ENCODE data around the gene GPR142. TPM values are rescaled to one million over a fixed set of nuclear protein-coding genes. Genes with fewer than 3 reads are reported as not detected.

Gene GPR142
- total RNA-seq, 1 experiment from 2014 or later, result not detected

DNA sequence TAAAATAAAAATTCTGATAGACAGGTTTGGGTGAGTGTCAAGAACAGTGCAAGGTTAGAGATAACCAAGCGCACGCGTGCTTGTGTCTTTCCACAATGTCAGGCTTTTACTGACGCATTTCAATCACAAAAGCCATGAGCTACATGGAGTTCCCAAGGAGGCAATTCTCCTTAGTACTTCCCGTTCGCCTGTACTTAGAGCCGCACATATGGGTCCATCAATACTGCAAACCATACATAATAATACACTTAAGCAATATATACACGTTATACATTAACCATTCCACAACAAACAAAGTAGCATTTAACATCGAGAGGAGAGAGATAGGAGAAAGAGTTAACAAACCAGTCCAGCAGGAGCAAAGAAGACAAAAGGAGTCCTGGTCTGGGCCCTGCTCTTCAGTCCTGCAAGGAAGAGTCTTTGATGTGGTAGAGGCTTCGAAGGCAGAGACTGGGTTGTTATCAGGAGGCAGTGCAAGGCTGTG is 52.7 kb downstream of the GPR142 start:
- H3K4me3 ChIP-seq (ENCODE audit: low read length), result no peak overlapping the region
- no peaks in the 10 kb centered on the region for H3K79me2 ChIP-seq (ENCODE audit: low read length)
- no peaks in the 10 kb centered on the region for H4K20me1 ChIP-seq (ENCODE audit: low read length)
- DNase-seq, result no peak
- POLR2A ChIA-PET (ENCODE audit: unreplicated experiment), result no interaction called here
- no peak overlapping the region for H3K9ac ChIP-seq (ENCODE audit: low read length)
- CTCF ChIA-PET, result no interaction called here
- no peak overlapping the region for H2AFZ ChIP-seq (ENCODE audit: low read length)
- no peak overlapping the region for H3K4me2 ChIP-seq (ENCODE audit: low read length)
- no peaks in the 10 kb centered on the region for H3F3A ChIP-seq (ENCODE audit: low read length, unreplicated experiment)
- H3K9me3 ChIP-seq (ENCODE audit: low read length), result no peaks in the 10 kb centered on the region
- intact Hi-C loops (cut with micrococcal nuclease), result no loop called here
- no peaks in the 10 kb centered on the region for H3K9me2 ChIP-seq (replicated peaks; ENCODE audit: low read length)
- H3K27me3 ChIP-seq (ENCODE audit: low read length), result no peaks in the 10 kb centered on the region
- peaks cover 21% of the 10 kb centered on the region for H3K4me1 ChIP-seq (ENCODE audit: insufficient read depth, low read length)
- BruUV-seq (replicated peaks), result no TSS peak
- ATAC-seq, result no peak
- no peaks in the 10 kb centered on the region for H3K36me3 ChIP-seq (ENCODE audit: low read depth, low read length)
- no peak overlapping the region for H3K27ac ChIP-seq (ENCODE audit: low read length)
- no peak for TF ChIP-seq EZH2 (IDR thresholded peaks at IDR 0.05; ENCODE audit: low read length, unreplicated experiment)
- TF ChIP-seq, protein P1, sequence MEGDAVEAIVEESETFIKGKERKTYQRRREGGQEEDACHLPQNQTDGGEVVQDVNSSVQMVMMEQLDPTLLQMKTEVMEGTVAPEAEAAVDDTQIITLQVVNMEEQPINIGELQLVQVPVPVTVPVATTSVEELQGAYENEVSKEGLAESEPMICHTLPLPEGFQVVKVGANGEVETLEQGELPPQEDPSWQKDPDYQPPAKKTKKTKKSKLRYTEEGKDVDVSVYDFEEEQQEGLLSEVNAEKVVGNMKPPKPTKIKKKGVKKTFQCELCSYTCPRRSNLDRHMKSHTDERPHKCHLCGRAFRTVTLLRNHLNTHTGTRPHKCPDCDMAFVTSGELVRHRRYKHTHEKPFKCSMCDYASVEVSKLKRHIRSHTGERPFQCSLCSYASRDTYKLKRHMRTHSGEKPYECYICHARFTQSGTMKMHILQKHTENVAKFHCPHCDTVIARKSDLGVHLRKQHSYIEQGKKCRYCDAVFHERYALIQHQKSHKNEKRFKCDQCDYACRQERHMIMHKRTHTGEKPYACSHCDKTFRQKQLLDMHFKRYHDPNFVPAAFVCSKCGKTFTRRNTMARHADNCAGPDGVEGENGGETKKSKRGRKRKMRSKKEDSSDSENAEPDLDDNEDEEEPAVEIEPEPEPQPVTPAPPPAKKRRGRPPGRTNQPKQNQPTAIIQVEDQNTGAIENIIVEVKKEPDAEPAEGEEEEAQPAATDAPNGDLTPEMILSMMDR (conservative IDR thresholded peaks at IDR 0.05; ENCODE audit: low read depth, low read length), result no peak

Other genes starting within 250 kb of the GPR142 start
- 2,878 and 3,689 TPM in 2 replicates for gene RPL38, start 163.8 kb upstream of the GPR142 start, total RNA-seq (2014; rRNA removed)
- 17.6 and 21.0 TPM in 2 replicates for gene TTYH2, start 153.9 kb upstream of the GPR142 start, total RNA-seq (2014; rRNA removed)
- gene DNAI2, start 93.3 kb upstream of the GPR142 start, total RNA-seq (2014; rRNA removed), result not detected in 2 replicates
- gene KIF19, start 41.3 kb upstream of the GPR142 start, total RNA-seq (2014; rRNA removed), result not detected in 2 replicates
- not detected in 2 replicates for gene BTBD17, start 5.6 kb upstream of the GPR142 start, total RNA-seq (2014; rRNA removed)
- 209 and 210 TPM in 2 replicates for gene GPRC5C, start 64.6 kb downstream of the GPR142 start, total RNA-seq (2014; rRNA removed)
- not detected in 2 replicates for gene CD300A, start 99.1 kb downstream of the GPR142 start, total RNA-seq (2014; rRNA removed)
- gene CD300LB, start 164.0 kb downstream of the GPR142 start, total RNA-seq (2014; rRNA removed), result not detected in 2 replicates
- gene CD300C, start 178.6 kb downstream of the GPR142 start, total RNA-seq (2014; rRNA removed), result not detected in 2 replicates
- gene CD300H, start 200.0 kb downstream of the GPR142 start, total RNA-seq (2014; rRNA removed), result not detected in 2 replicates
- gene CD300LD, start 224.8 kb downstream of the GPR142 start, total RNA-seq (2014; rRNA removed), result not detected in 2 replicates

Measured in PC-3 (cell line).